ENCODE data around the gene ERBB4.
"Not testable (repeated sequence)": the region's sequence is repeated elsewhere in the genome, so short reads cannot be mapped to it uniquely, and the experiment has no call there.

ERBB4 gene

DNA sequence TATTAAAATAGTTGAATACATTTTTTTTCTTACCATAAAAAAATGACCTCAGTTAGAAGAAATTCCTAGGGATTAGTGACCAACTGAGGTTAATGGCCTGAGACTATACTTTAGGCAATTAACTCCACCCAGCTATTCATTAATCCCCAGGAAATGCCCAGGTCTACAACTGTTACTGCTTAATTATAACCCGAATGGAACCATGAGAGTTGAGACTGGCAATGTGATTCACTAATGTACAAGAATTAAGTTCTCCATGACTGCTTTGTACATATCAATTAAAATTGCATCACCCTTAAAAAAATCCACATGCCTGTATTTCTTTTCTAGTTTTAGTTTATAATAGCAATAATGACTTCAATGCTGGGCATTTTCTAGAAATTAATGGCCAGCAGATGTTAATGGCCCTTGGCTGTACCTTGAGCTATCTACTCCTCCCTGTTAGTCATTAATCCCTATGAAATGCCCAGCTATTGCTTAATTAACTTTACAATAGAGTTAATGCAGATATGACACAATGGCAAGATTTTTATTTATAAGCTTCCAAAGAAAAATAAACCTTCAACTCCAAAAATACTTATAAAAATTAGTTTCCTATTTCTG, 44.1 kb downstream of the ERBB4 start:
- no peaks in the 10 kb centered on the region for H3K9me3 Mint-ChIP-seq
- H3K36me3 Mint-ChIP-seq (ENCODE audit: low read depth) = no peaks in the 10 kb centered on the region
- no peaks in the 10 kb centered on the region for H3K4me1 Mint-ChIP-seq (ENCODE audit: low read depth)
- DNase-seq (ENCODE audit: low spot score) = no peak
- H3K27ac Mint-ChIP-seq = no peak overlapping the region
- H3K4me3 Mint-ChIP-seq = no peak overlapping the region
- H3K27me3 Mint-ChIP-seq (ENCODE audit: low read depth) = no peaks in the 10 kb centered on the region

GRCh38 chr2:212489719-212490346, 48.8 kb downstream of the ERBB4 start:
- Mint-ChIP-seq H3K36me3 (ENCODE audit: low read depth) (no peaks in the 10 kb centered on the region), H3K4me3 (no peak overlapping the region), H3K27ac (no peak overlapping the region), H3K9me3 (no peaks in the 10 kb centered on the region), H3K27me3 (ENCODE audit: low read depth) (no peaks in the 10 kb centered on the region), H3K4me1 (ENCODE audit: low read depth) (no peaks in the 10 kb centered on the region)
- DNase-seq (ENCODE audit: low spot score) = no peak

DNA sequence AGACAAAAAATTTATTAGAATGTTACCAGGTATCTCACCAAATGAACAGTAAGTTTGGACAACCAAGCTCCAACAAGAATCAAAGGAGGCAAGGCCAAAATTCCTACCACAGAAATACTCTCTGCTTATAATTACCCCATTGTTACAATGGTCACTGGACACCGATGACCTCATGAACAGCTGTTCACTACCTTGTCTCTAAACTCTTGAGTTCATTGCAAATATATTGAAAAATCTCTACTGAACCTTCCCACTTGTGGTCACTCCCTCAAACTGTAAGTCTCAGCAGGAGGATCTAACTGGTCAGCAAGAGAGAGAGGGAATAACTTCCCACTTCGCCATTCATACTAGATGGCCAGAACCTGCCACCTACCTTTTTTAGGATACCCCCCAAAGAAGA, 50.0 kb downstream of the ERBB4 start:
- Mint-ChIP-seq H3K4me1 (ENCODE audit: low read depth) (no peaks in the 10 kb centered on the region), H3K27ac (no peak overlapping the region), H3K4me3 (no peak overlapping the region), H3K36me3 (ENCODE audit: low read depth) (no peaks in the 10 kb centered on the region), H3K9me3 (no peaks in the 10 kb centered on the region), H3K27me3 (ENCODE audit: low read depth) (no peaks in the 10 kb centered on the region)
- DNase-seq (ENCODE audit: low spot score) = no peak

GRCh38 chr2:212484563-212485080, 54.0 kb downstream of the ERBB4 start:
- H3K9me3 Mint-ChIP-seq = no peaks in the 10 kb centered on the region
- H3K4me3 Mint-ChIP-seq = no peak overlapping the region
- no peak for DNase-seq (ENCODE audit: low spot score)
- H3K36me3 Mint-ChIP-seq (ENCODE audit: low read depth) = no peaks in the 10 kb centered on the region
- H3K27me3 Mint-ChIP-seq (ENCODE audit: low read depth) = no peaks in the 10 kb centered on the region
- H3K27ac Mint-ChIP-seq = no peak overlapping the region
- no peaks in the 10 kb centered on the region for H3K4me1 Mint-ChIP-seq (ENCODE audit: low read depth)

DNA sequence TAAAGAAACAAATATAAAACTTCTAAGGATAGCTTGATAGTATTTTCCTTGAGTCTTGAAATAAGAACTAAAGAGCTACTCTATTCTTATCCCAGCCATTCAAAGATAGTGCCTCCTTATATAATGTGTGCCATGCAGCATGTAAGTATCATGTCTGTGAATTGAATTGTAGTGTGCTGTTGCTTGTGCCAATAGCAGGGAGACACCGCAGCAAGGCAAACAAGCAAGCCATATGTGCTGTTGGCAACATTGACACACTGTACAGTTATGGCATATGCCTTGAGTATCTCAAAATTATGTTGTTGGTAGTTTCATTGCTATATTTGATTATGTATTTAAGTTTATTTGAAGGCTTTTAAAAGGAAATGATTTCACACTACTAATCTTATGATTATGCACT, 58.2 kb downstream of the ERBB4 start:
- DNase-seq (ENCODE audit: low spot score) = no peak
- Mint-ChIP-seq H3K27ac (no peak overlapping the region), H3K4me3 (no peak overlapping the region), H3K9me3 (no peaks in the 10 kb centered on the region), H3K36me3 (ENCODE audit: low read depth) (no peaks in the 10 kb centered on the region), H3K27me3 (ENCODE audit: low read depth) (no peaks in the 10 kb centered on the region), H3K4me1 (ENCODE audit: low read depth) (no peaks in the 10 kb centered on the region)

GRCh38 chr2:212477571-212477970, 61.0 kb downstream of the ERBB4 start:
- DNase-seq (ENCODE audit: low spot score) = no peak
- no peaks in the 10 kb centered on the region for H3K27me3 Mint-ChIP-seq (ENCODE audit: low read depth)
- no peak overlapping the region for H3K27ac Mint-ChIP-seq
- H3K4me3 Mint-ChIP-seq = no peak overlapping the region
- no peaks in the 10 kb centered on the region for H3K36me3 Mint-ChIP-seq (ENCODE audit: low read depth)
- H3K4me1 Mint-ChIP-seq (ENCODE audit: low read depth) = no peaks in the 10 kb centered on the region
- no peaks in the 10 kb centered on the region for H3K9me3 Mint-ChIP-seq

DNA sequence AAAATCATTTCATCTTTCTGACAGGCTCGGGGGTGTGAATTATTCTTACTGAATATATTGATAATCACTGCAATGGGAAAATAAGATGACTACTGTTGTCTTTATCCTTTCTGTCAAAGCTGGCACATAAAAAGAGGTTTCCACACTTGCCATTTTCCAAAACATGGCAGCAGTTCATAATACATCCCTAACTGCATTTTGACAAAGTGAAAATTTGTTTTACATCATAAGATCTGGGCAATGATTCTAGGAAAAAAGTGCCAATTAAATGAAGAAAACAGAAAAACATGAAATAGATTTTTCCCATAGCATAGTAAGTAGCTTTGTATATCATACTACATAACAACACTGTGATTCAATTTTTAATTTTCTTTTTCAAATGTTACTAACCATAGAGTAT, 65.4 kb downstream of the ERBB4 start:
- DNase-seq (ENCODE audit: low spot score) = no peak
- Mint-ChIP-seq H3K36me3 (ENCODE audit: low read depth) (no peaks in the 10 kb centered on the region), H3K27ac (no peak overlapping the region), H3K27me3 (ENCODE audit: low read depth) (no peaks in the 10 kb centered on the region), H3K4me1 (ENCODE audit: low read depth) (no peaks in the 10 kb centered on the region), H3K4me3 (no peak overlapping the region), H3K9me3 (no peaks in the 10 kb centered on the region)

DNA sequence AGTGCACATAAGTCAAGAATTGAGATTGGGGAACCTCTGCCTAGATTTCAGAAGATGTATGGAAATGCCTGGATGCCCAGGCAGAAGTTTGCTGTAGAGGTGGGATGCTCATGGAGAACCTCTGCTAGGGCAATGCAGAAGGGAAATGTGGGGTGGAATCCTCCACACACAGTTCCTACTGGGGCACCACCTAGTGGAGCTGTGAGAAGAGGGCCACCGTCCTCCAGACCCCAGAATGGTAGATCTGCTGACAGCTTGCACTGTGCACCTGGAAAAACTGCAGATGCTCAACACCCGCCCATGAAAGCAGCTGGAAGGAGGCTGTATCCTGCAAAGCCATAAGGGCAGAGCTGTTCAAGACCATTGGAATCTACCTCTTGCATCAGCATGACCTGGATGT, 71.1 kb downstream of the ERBB4 start:
- not testable (repeated sequence) for H3K4me3 Mint-ChIP-seq; H3K27ac Mint-ChIP-seq; H3K36me3 Mint-ChIP-seq (ENCODE audit: low read depth); DNase-seq (ENCODE audit: low spot score); H3K4me1 Mint-ChIP-seq (ENCODE audit: low read depth); H3K9me3 Mint-ChIP-seq; H3K27me3 Mint-ChIP-seq (ENCODE audit: low read depth)

- Mint-ChIP-seq H3K27me3 (ENCODE audit: low read depth) (no peaks in the 10 kb centered on the region), H3K4me3 (no peak overlapping the region), H3K9me3 (no peaks in the 10 kb centered on the region), H3K27ac (no peak overlapping the region), H3K4me1 (ENCODE audit: low read depth) (no peaks in the 10 kb centered on the region), H3K36me3 (ENCODE audit: low read depth) (no peaks in the 10 kb centered on the region)
- no peak for DNase-seq (ENCODE audit: low spot score)
Measured at GRCh38 chr2:212465456-212465855, 73.1 kb downstream of the ERBB4 start.

DNA sequence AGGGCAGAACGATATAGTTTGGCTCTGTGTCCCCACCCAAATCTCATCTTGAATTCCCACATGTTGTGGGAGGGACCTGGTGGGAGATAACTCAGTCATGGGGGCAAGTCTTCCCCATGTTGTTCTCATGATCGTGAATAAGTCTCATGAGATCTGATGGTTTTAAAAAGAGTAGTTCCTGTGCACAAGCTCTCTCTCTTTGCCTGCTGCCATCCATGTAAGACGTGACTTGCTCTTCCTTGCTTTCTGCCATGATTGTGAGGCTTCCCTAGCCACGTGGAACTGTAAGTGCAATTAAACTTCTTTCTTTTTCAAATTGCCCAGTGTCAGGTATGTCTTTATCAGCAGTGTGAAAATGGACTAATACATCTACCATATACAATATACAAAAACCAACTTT, 76.9 kb downstream of the ERBB4 start:
- H3K4me1 Mint-ChIP-seq (ENCODE audit: low read depth); H3K9me3 Mint-ChIP-seq; H3K27ac Mint-ChIP-seq; H3K36me3 Mint-ChIP-seq (ENCODE audit: low read depth); H3K4me3 Mint-ChIP-seq; H3K27me3 Mint-ChIP-seq (ENCODE audit: low read depth); DNase-seq (ENCODE audit: low spot score): not testable (repeated sequence)

DNA sequence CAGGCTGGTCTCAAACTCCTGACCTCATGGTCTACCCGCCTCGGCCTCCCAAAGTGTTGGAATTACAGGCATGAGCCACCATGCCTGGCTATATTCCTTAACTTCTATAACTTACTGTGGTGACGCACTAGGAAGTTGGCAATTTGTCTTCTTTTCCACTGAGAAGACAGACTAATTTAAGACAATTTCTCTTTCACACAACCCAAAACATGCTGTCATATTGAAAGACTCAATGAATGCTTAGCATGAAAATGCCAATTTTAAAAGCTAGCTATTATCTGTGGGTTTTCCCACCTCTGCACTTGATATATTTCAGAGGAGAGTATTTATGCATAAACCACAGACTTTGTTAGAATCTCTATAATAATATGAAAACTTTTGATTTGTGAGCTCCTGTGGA, 84.5 kb downstream of the ERBB4 start:
- Mint-ChIP-seq H3K9me3 (no peaks in the 10 kb centered on the region), H3K4me3 (no peak overlapping the region), H3K36me3 (ENCODE audit: low read depth) (no peaks in the 10 kb centered on the region), H3K4me1 (ENCODE audit: low read depth) (no peaks in the 10 kb centered on the region), H3K27ac (no peak overlapping the region), H3K27me3 (ENCODE audit: low read depth) (no peaks in the 10 kb centered on the region)
- no peak for DNase-seq (ENCODE audit: low spot score)

GRCh38 chr2:212451786-212452231, 86.8 kb downstream of the ERBB4 start:
- Mint-ChIP-seq H3K27me3 (ENCODE audit: low read depth) (no peaks in the 10 kb centered on the region), H3K27ac (no peak overlapping the region), H3K4me1 (ENCODE audit: low read depth) (no peaks in the 10 kb centered on the region), H3K36me3 (ENCODE audit: low read depth) (no peaks in the 10 kb centered on the region), H3K9me3 (no peaks in the 10 kb centered on the region), H3K4me3 (no peak overlapping the region)
- DNase-seq (ENCODE audit: low spot score) = no peak

GRCh38 chr2:212448698-212449097, 89.9 kb downstream of the ERBB4 start:
- DNase-seq (ENCODE audit: low spot score) = no peak
- H3K27me3 Mint-ChIP-seq (ENCODE audit: low read depth) = no peaks in the 10 kb centered on the region
- no peak overlapping the region for H3K27ac Mint-ChIP-seq
- H3K36me3 Mint-ChIP-seq (ENCODE audit: low read depth) = no peaks in the 10 kb centered on the region
- H3K4me1 Mint-ChIP-seq (ENCODE audit: low read depth) = no peaks in the 10 kb centered on the region
- H3K9me3 Mint-ChIP-seq = no peaks in the 10 kb centered on the region
- no peak overlapping the region for H3K4me3 Mint-ChIP-seq

DNA sequence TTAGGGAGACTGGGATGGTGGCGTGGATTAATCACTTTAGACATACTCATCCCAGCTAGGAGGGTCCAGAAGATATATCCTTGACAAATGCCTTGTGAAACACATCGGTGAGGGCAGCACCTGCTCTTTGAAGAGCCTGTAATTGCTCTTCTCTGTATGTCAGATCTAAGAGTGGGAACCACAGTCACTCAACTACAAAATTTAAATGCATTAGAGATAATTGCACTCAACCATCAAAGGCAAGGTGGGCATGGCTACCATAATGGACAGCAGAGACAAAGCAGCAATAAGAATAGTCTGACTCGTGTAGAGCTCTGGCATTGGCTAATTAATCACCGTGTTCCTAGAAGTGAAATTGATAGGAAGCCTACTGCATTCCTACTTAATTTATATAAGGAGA, 96.8 kb downstream of the ERBB4 start:
- Mint-ChIP-seq H3K36me3 (ENCODE audit: low read depth) (no peaks in the 10 kb centered on the region), H3K9me3 (peaks cover 12% of the 10 kb centered on the region), H3K4me3 (no peak overlapping the region), H3K27ac (no peak overlapping the region), H3K27me3 (ENCODE audit: low read depth) (no peaks in the 10 kb centered on the region), H3K4me1 (ENCODE audit: low read depth) (no peaks in the 10 kb centered on the region)
- DNase-seq (ENCODE audit: low spot score) = no peak

DNA sequence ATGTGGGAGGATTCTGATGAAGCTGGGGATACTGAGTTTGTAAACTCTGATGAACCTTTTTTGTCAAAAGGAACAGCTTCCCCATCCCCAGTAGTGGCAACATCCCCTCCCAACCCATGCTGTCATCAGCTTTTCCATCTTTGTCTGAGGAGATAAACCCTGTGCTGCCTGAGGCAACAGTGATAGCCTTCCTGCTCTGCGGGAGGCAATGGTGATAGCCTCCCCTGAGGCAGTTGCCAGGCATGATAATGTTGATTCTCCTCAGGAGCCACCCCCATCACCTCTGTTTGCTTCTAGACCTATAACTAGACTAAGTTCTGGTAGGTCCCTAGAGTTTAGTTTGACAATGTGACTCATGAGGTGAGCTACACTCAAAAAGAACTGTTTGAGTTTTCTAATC, 97.5 kb downstream of the ERBB4 start:
- Mint-ChIP-seq H3K36me3 (ENCODE audit: low read depth) (no peaks in the 10 kb centered on the region), H3K9me3 (peaks cover 12% of the 10 kb centered on the region), H3K4me3 (no peak overlapping the region), H3K27me3 (ENCODE audit: low read depth) (no peaks in the 10 kb centered on the region), H3K4me1 (ENCODE audit: low read depth) (no peaks in the 10 kb centered on the region), H3K27ac (no peak overlapping the region)
- DNase-seq (ENCODE audit: low spot score) = no peak
